SU-DHL-6 (cell line): ENCODE measurements around the gene KMT2A.

Experiments
- CTCF ChIP-seq: fragments of 200-600 bp; sonication (generic); IDR thresholded peaks from one replicate; pipeline ENCODE4 v1.5.1; 2017; ENCODE audit warnings: antibody characterized with exemption, mild to moderate bottlenecking, low read length, moderate library complexity; ENCODE audit not compliant: insufficient read depth, poor library complexity, severe bottlenecking
- EZH2phosphoT487 ChIP-seq: fragments of 200-600 bp; sonication (generic), shearing (Covaris generic); conservative IDR thresholded peaks from 2 replicates; pipeline ENCODE4 v1.6.1; 2018; ENCODE audit warnings: mild to moderate bottlenecking, antibody characterized with exemption, low read length, moderate library complexity, mixed read lengths

- TF ChIP-seq CTCF (no peak), EZH2phosphoT487 (no peak)
Measured at GRCh38 chr11:118497831-118498230, 61.5 kb downstream of the KMT2A start.
